ENCODE measurements around the gene ABO.

DNA sequence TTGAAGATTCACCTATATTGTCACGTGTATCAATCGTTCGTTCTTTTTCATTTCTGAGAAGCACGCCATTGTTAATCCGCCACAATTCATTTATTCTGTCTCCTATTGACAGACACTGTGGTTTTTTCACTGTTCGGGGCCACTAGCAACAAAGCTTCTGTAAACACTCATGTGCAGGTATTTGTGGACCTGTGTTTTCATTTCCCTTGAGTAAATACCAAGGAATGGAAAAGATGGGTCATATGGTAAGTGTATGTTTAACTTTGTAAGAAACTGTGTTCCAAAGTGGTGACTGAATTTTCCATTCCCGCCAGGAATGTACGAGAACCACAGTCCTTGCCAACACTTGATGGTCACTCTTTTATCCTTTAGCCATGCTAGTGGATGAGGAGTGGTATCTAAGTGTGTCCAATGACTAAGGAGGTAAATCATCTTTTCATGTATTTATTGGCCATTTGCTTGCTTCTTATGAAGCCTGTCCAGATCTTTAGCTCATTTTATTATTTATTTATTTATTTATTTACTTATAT lies 10.7 kb downstream of the ABO start:
- TF ChIP-seq EP300 (IDR thresholded peaks at IDR 0.05; ENCODE audit: borderline replicate concordance in 1 of 2, control insufficient read depth in 1 of 2, low read depth in 2 of 2, low read length in 2 of 2), result no peak
- TF ChIP-seq EGR1 (IDR thresholded peaks at IDR 0.05; ENCODE audit: borderline replicate concordance in 1 of 2, low read depth in 2 of 2, low read length in 2 of 2), result no peak
- TF ChIP-seq, protein P1, sequence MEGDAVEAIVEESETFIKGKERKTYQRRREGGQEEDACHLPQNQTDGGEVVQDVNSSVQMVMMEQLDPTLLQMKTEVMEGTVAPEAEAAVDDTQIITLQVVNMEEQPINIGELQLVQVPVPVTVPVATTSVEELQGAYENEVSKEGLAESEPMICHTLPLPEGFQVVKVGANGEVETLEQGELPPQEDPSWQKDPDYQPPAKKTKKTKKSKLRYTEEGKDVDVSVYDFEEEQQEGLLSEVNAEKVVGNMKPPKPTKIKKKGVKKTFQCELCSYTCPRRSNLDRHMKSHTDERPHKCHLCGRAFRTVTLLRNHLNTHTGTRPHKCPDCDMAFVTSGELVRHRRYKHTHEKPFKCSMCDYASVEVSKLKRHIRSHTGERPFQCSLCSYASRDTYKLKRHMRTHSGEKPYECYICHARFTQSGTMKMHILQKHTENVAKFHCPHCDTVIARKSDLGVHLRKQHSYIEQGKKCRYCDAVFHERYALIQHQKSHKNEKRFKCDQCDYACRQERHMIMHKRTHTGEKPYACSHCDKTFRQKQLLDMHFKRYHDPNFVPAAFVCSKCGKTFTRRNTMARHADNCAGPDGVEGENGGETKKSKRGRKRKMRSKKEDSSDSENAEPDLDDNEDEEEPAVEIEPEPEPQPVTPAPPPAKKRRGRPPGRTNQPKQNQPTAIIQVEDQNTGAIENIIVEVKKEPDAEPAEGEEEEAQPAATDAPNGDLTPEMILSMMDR (IDR thresholded peaks at IDR 0.05 in 2 of 3, conservative IDR thresholded peaks at IDR 0.05 in 1 of 3; ENCODE audit: control insufficient read depth in 2 of 3, extremely low read depth in 1 of 3, insufficient read depth in 1 of 3, low read depth in 3 of 3, low read length in 3 of 3), result no peak
- TF ChIP-seq BRCA1 (IDR thresholded peaks at IDR 0.05; ENCODE audit: low read depth, low read length), result no peak
- TF ChIP-seq FOXK2 (IDR thresholded peaks at IDR 0.05), result no peak
- no peak for TF ChIP-seq WRNIP1 (IDR thresholded peaks at IDR 0.05; ENCODE audit: borderline replicate concordance, low read depth, low read length)
- no peak for TF ChIP-seq POLR2AphosphoS5 (IDR thresholded peaks at IDR 0.05; ENCODE audit: low read length)
- no peak for TF ChIP-seq ZNF384 (IDR thresholded peaks at IDR 0.05; ENCODE audit: borderline replicate concordance, low read depth, low read length)
- no peak for TF ChIP-seq HDAC2 (IDR thresholded peaks at IDR 0.05)
- no peak for TF ChIP-seq SMAD5 (IDR thresholded peaks at IDR 0.05; ENCODE audit: low read depth)
- TF ChIP-seq, protein P2, sequence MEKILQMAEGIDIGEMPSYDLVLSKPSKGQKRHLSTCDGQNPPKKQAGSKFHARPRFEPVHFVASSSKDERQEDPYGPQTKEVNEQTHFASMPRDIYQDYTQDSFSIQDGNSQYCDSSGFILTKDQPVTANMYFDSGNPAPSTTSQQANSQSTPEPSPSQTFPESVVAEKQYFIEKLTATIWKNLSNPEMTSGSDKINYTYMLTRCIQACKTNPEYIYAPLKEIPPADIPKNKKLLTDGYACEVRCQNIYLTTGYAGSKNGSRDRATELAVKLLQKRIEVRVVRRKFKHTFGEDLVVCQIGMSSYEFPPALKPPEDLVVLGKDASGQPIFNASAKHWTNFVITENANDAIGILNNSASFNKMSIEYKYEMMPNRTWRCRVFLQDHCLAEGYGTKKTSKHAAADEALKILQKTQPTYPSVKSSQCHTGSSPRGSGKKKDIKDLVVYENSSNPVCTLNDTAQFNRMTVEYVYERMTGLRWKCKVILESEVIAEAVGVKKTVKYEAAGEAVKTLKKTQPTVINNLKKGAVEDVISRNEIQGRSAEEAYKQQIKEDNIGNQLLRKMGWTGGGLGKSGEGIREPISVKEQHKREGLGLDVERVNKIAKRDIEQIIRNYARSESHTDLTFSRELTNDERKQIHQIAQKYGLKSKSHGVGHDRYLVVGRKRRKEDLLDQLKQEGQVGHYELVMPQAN (conservative IDR thresholded peaks at IDR 0.05), result no peak

Data from GM12878 (cell line).